HG03442 (cell line): ENCODE results near the gene OR10A5.
"Not testable (repeated sequence)": the region's sequence is repeated elsewhere in the genome, so short reads cannot be mapped to it uniquely, and the experiment has no call there.

Experiments used
- ATAC-seq: cut with Tn5 transposase; IDR thresholded peaks from one replicate; pipeline ENCODE4 v1.9.1; 2021; ENCODE audit warnings: mild to moderate bottlenecking, moderate library complexity; ENCODE audit not compliant: unreplicated experiment

Gene OR10A5

DNA sequence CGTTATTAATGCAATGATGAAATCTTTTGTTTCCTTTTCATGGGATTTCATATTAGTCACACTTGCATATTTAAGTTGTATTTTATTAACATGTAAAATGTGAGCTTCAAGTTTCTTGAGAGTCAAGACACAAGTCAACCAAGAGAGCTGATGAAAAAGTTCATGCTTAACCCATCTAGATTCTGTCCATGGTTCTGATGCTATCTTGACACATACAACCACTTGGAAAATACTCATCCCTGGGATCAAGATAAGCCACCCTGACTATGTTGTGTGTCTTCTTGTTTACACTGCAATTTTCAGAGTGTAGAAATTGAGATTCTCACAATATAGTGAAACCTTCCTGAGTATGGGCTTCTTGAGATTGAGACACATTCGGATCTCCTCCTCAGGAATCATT lies 30.3 kb downstream of the OR10A5 start:
- ATAC-seq, result no peak

DNA sequence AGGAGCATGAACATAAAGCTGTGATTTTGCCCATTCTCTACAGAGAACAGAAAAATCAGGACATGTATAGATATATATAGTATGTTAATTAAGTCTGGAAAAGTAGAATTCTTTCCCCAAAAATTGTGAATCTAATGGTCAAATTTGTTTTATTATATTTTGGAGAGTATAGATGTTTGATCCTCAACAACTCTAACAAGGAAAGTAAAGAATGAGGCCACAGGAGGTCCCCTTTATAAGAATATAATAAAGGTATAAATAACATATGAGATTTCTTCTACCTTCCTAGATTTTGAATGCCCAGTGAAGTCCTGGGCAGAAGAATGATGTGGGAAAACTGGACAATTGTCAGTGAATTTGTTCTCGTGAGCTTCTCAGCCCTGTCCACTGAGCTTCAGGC lies 30.8 kb downstream of the OR10A5 start, which contains the start of gene OR10A4:
Gene OR10A4, plus strand, starts transcription at position 301 of the 400 bp plus-strand sequence. Its CDS starts 23 bp downstream, at position 324.
- no peak for ATAC-seq

GRCh38 chr11:6876914-6877313 lies 31.4 kb downstream of the OR10A5 start:
- ATAC-seq, result no peak

DNA sequence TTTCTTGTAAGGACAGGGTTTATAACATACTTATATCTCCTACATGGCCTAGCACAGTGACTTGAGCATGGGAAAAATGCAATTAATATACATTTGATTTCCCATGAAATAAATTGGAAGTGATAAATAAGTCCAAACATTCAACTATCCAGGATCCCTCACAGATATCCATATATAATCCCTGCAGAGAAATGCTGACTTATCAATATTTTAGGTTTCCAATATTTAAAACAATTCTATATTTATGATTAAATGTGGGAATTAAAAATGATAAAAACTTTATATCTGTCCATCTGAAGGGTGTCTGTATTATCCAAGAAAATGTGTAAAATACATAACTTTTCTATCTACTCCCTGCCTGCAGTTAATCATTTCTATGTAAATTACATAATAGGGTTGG lies 37.3 kb downstream of the OR10A5 start:
- no peak for ATAC-seq

DNA sequence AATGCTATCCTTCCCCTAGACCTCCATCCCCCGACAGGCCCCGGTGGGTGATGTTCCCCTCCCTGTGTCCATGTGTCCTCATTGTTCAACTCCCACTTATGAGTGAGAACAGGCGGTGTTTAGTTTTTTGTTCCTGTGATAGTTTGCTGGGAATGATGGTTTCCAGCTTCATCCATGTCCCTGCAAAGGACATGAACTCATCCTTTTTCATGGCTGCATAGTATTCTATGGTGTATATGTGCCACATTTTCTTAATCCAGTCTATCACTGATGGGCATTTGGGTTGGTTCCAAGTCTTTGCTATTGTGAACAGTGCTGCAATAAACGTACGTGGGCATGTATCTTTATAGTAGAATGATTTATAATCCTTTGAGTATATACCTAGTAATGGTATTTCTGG lies 42.2 kb downstream of the OR10A5 start:
- ATAC-seq, result not testable (repeated sequence)

DNA sequence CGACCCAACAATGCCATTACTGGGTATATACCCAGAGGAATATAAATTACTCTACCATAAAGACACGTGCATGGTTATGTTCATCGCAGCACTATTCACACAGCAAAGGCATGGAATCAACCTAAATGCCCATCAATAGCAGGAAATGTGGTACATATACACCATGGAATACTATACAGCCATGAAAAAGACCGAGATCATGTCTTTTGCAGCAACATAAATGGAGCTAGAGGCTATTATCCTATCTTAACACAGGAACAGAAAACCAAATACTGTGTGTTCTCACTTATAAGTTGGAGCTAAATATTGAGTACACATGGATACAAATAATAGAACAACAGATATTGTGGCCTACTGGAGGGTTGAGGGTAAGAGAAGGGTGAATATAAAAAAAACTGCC lies 43.3 kb downstream of the OR10A5 start:
- no peak for ATAC-seq

DNA sequence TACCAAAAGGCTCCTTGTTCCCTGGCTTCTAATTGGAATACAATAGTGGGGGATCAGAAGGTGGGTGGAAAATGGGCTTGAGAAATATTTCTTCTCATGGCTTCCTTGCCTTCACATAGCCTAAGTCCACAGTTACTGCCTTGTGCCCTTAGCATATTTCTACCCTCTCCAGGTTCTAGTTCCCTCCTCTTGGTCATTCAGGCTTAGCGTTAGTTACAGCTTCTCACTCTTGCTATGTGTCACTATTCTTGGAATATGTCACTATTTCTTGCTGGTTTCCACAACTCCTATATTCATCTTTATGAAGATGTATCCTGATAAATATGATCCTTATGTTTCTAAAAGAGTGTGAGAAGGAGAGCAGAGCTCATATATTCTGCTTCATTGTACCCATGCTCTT lies 44.4 kb downstream of the OR10A5 start:
- ATAC-seq, result no peak

GRCh38 chr11:6892400-6892799 lies 46.9 kb downstream of the OR10A5 start, which contains the start of gene OR2D2:
OR2D2 (minus strand) TSS chr11:6892500; CDS start chr11:6892500, 0 bp downstream.
- no peak for ATAC-seq

DNA sequence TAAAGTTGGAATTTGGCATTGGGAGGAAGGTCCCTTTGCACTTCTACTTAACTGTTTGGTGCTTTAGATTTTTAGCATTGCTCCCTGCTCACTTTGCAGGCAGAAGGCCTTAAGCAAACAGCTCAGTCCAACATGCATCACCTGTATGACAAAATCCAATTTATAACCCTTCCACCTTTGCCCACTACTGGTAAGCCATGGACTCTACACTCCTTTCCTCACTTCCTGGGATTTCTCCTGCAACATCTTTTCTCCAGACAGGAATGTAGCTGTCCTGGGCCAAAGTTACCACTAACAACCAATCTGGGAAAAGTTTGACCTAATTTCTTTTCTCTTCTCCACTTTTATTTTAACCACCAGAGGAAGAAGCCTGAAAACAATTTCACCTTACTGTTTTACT lies 48.6 kb downstream of the OR10A5 start:
- no peak for ATAC-seq

GRCh38 chr11:6895010-6895409 lies 49.5 kb downstream of the OR10A5 start:
- ATAC-seq, result peak; percentile 92
